ENCODE results near the gene CCDC188. TPM values are rescaled to one million over a fixed set of nuclear protein-coding genes. Genes with fewer than 3 reads are reported as not detected.

Gene CCDC188
- polyA plus RNA-seq, 1 donor (not counting 4 experiments of a cell fraction or from before 2014, with no cell fraction given) = not detected

DNA sequence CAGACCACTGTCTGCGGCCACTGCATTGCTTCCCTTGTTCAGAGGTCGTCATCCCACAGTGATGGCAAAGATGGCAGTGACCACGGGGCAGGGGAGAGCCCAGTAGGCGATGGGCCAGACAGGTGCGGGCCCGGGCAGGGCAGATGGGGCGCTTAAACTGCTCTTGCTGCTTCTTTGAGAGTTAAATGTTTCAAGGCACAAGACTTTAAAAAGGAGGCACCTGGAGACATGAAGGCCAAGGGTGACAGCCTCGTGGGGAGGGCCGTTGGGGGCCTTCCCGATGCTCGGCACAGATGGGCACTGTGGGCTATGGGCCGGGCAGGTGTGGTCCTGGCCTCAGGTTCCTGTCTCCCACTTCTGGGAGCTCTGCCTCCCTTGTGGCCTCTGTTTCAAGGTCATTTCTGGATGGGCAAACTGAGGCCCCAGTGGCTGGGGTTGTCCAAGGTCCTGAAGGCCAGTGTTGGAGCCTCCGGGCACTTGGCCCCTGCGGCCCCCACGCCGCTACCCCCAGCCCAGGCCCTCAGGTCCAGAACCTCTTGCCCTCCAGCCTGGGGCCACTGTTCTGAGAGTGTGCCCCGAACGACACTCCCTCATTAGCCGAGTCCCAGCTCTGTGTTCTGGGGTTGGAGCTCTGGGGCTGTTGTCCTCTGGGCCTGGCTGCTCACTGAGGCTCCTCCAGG lies 16.9 kb upstream of the CCDC188 start:
- dilution Hi-C loops (cut with MboI; ENCODE audit: extremely low pct_ligation_motif_present, low sequenced_read_pairs) = no loop called here
- Histone ChIP-seq H3K27me3 (ENCODE audit: control insufficient read depth, extremely low read depth, insufficient read depth, low read length) (no peaks in the 10 kb centered on the region), H3K4me3 (ENCODE audit: control insufficient read depth in 2 of 3, extremely low read depth in 1 of 3, insufficient read depth in 2 of 3, low read depth in 1 of 3, low read length in 3 of 3) (no peak overlapping the region), H2AFZ (ENCODE audit: control insufficient read depth, low read length) (no peak overlapping the region), H3K79me2 (ENCODE audit: control insufficient read depth, insufficient read depth, low read length) (no peaks in the 10 kb centered on the region), H3K4me1 (ENCODE audit: control insufficient read depth, extremely low read depth, insufficient read depth, low read length) (no peaks in the 10 kb centered on the region), H3K36me3 (ENCODE audit: control insufficient read depth in 2 of 2, extremely low read depth in 1 of 2, insufficient read depth in 2 of 2, low read length in 2 of 2) (no peaks in the 10 kb centered on the region), H3K4me2 (ENCODE audit: control insufficient read depth, extremely low read depth, insufficient read depth, low read depth, low read length) (no peak overlapping the region), H3K27ac (ENCODE audit: control insufficient read depth, insufficient read depth, low read length) (no peak overlapping the region), H4K20me1 (ENCODE audit: control insufficient read depth, extremely low read depth, insufficient read depth, low read length) (no peaks in the 10 kb centered on the region), H3K9ac (ENCODE audit: control insufficient read depth, extremely low read depth, insufficient read depth, low read length) (no peak overlapping the region), H3K9me3 (ENCODE audit: control insufficient read depth, low read depth, low read length) (no peaks in the 10 kb centered on the region), H3K9me1 (ENCODE audit: control insufficient read depth, extremely low read depth, insufficient read depth, low read length) (no peaks in the 10 kb centered on the region)
- DNase-seq (ENCODE audit: low read depth, low spot score) (no peak), FAIRE-seq (no peak)
- TF ChIP-seq EZH2 (IDR thresholded peaks at IDR 0.05; ENCODE audit: low read length) (no peak), CTCF (optimal IDR thresholded peaks at IDR 0.05 in 1 of 3, IDR thresholded peaks at IDR 0.05 in 1 of 3, conservative IDR thresholded peaks at IDR 0.05 in 1 of 3; ENCODE audit: extremely low read depth in 1 of 3, insufficient read depth in 2 of 3, low read length in 3 of 3) (no peak)

DNA sequence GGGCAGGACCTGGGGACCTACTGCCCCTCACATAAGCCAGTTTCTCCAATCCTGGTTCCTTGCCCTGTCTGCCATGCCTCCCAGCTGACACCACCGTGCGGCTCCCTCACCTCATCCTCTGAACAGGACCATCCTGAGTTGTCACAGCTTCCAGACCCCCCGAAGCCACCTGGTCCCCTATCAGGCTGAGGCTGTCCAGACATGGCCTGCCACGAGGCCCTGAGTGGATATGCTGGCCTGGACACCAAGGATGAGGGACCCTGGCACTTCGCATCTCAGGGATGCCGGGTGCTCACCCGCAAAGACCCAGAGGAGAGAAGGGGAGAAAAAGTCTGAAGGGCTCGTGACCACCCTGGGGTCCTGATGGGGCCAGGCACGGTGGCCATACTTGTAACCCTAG lies 15.8 kb upstream of the CCDC188 start:
- Histone ChIP-seq H3K4me1 (ENCODE audit: control insufficient read depth, extremely low read depth, insufficient read depth, low read length) (no peaks in the 10 kb centered on the region), H3K4me2 (ENCODE audit: control insufficient read depth, extremely low read depth, insufficient read depth, low read depth, low read length) (no peak overlapping the region), H4K20me1 (ENCODE audit: control insufficient read depth, extremely low read depth, insufficient read depth, low read length) (no peaks in the 10 kb centered on the region), H3K36me3 (ENCODE audit: control insufficient read depth in 2 of 2, extremely low read depth in 1 of 2, insufficient read depth in 2 of 2, low read length in 2 of 2) (no peaks in the 10 kb centered on the region), H3K9me3 (ENCODE audit: control insufficient read depth, low read depth, low read length) (no peaks in the 10 kb centered on the region), H2AFZ (ENCODE audit: control insufficient read depth, low read length) (no peak overlapping the region), H3K9me1 (ENCODE audit: control insufficient read depth, extremely low read depth, insufficient read depth, low read length) (no peaks in the 10 kb centered on the region), H3K27ac (ENCODE audit: control insufficient read depth, insufficient read depth, low read length) (no peak overlapping the region), H3K4me3 (ENCODE audit: control insufficient read depth in 2 of 3, extremely low read depth in 1 of 3, insufficient read depth in 2 of 3, low read depth in 1 of 3, low read length in 3 of 3) (no peak overlapping the region), H3K79me2 (ENCODE audit: control insufficient read depth, insufficient read depth, low read length) (no peaks in the 10 kb centered on the region), H3K9ac (ENCODE audit: control insufficient read depth, extremely low read depth, insufficient read depth, low read length) (no peak overlapping the region), H3K27me3 (ENCODE audit: control insufficient read depth, extremely low read depth, insufficient read depth, low read length) (no peaks in the 10 kb centered on the region)
- DNase-seq (ENCODE audit: low read depth, low spot score) (no peak), FAIRE-seq (no peak)
- dilution Hi-C loops (cut with MboI; ENCODE audit: extremely low pct_ligation_motif_present, low sequenced_read_pairs) = no loop called here
- TF ChIP-seq CTCF (optimal IDR thresholded peaks at IDR 0.05 in 1 of 3, IDR thresholded peaks at IDR 0.05 in 1 of 3, conservative IDR thresholded peaks at IDR 0.05 in 1 of 3; ENCODE audit: extremely low read depth in 1 of 3, insufficient read depth in 2 of 3, low read length in 3 of 3) (no peak), EZH2 (IDR thresholded peaks at IDR 0.05; ENCODE audit: low read length) (no peak)

Data from keratinocyte (primary cell).